H1 (cell line): ENCODE measurements around the gene ABITRAM. TPM values are rescaled to one million over a fixed set of nuclear protein-coding genes. Genes with fewer than 3 reads are reported as not detected.

Experiments used
- CTCF ChIA-PET: fragments of 300-600 bp; sonication (Branson Sonifier 250); formaldehyde crosslinking; loops from one replicate; lab custom pipeline; 2021; ENCODE audit not compliant: partially characterized antibody; lab: Charles Lee
- POLR2A ChIA-PET: fragments of 300-600 bp; sonication (Branson Sonifier 250); formaldehyde crosslinking; loops from one replicate; lab custom pipeline; 2021; ENCODE audit warnings: inconsistent platforms; ENCODE audit not compliant: partially characterized antibody; lab: Charles Lee
- DNase-seq, 2 experiments: peaks; one replicate each; pipeline versions ENCODE4 v3.0.0 to v3.0.0-alpha.2; 2010 to 2022; ENCODE audit warnings: low spot score in 2 of 2, low read depth in 1 of 2, mixed read lengths in 1 of 2
- FAIRE-seq: peaks from 2 replicates; lab custom pipeline; 2011; peaks lifted over from hg19 to GRCh38; lab: Jason Lieb, UNC
- H2AFZ ChIP-seq: 2 replicates; pipeline ENCODE4 v1.8.1; 2012; ENCODE audit warnings: low read length, inconsistent platforms
- H2AK5ac ChIP-seq: 2 replicates; pipeline ENCODE4 v1.6.1; 2013; ENCODE audit warnings: low read depth, low read length
- H2BK120ac ChIP-seq: replicated peaks from 2 replicates; pipeline ENCODE3; 2013; ENCODE audit warnings: low read depth, low read length, inconsistent platforms
- H2BK12ac ChIP-seq: 2 replicates; pipeline ENCODE4 v1.6.1; 2013; ENCODE audit warnings: low read depth, low read length
- H2BK15ac ChIP-seq: 2 replicates; pipeline ENCODE4 v1.6.1; 2013; ENCODE audit warnings: low read length
- H2BK20ac ChIP-seq: 2 replicates; pipeline ENCODE4 v1.6.1; 2013; ENCODE audit warnings: low read length
- H2BK5ac ChIP-seq: 2 replicates; pipeline ENCODE4 v1.6.1; 2013; ENCODE audit warnings: low read depth, low read length
- H3K14ac ChIP-seq: 2 replicates; pipeline ENCODE4 v1.6.1; 2013; ENCODE audit warnings: inconsistent platforms; ENCODE audit not compliant: insufficient read length
- H3K18ac ChIP-seq: 2 replicates; pipeline ENCODE4 v1.6.1; 2013; ENCODE audit warnings: low read length; ENCODE audit errors: extremely low read depth
- H3K23ac ChIP-seq: 2 replicates; pipeline ENCODE4 v1.6.1; 2013; ENCODE audit warnings: inconsistent platforms; ENCODE audit not compliant: insufficient read length
- H3K23me2 ChIP-seq: 2 replicates; pipeline ENCODE4 v1.6.1; 2013; ENCODE audit warnings: low read depth, low read length
- H3K27ac ChIP-seq: 2 replicates; pipeline ENCODE4 v1.6.1; 2011; ENCODE audit warnings: low read depth, low read length, inconsistent platforms
- H3K27me3 ChIP-seq, 4 experiments: replicated peaks in 1 of 4; 1 replicate in 1 of 4; 2 replicates in 3 of 4; pipeline versions ENCODE4 v1.6.1 to v1.8.1; 2011 to 2013; ENCODE audit warnings: low read length in 3 of 4, mild to moderate bottlenecking in 3 of 4, inconsistent platforms in 2 of 4, mixed read lengths in 2 of 4, moderate library complexity in 1 of 4; ENCODE audit not compliant: control insufficient read depth in 3 of 4, insufficient read depth in 3 of 4; ENCODE audit errors: extremely low read depth in 1 of 4
- H3K36me3 ChIP-seq, 4 experiments: 2 replicates each; pipeline versions ENCODE4 v1.6.1 to v1.8.1; 2011 to 2013; ENCODE audit warnings: mild to moderate bottlenecking in 4 of 4, low read length in 3 of 4, moderate library complexity in 2 of 4, control low read depth in 1 of 4, inconsistent platforms in 1 of 4; ENCODE audit not compliant: insufficient read depth in 4 of 4, control insufficient read depth in 2 of 4
- H3K4ac ChIP-seq: replicated peaks from 2 replicates; pipeline ENCODE3; 2013; ENCODE audit warnings: low read length, low read depth, mixed read lengths, inconsistent platforms; ENCODE audit not compliant: insufficient read length
- H3K4me1 ChIP-seq, 4 experiments: replicated peaks in 1 of 4; 1 replicate in 1 of 4; 2 replicates in 3 of 4; pipeline versions ENCODE4 v1.6.1 to v1.8.1; 2011 to 2013; ENCODE audit warnings: low read length in 3 of 4, inconsistent platforms in 2 of 4, mixed read lengths in 1 of 4; ENCODE audit not compliant: insufficient read depth in 4 of 4, control insufficient read depth in 3 of 4
- H3K4me2 ChIP-seq, 2 experiments: 2 replicates each; pipeline versions ENCODE4 v1.6.1 to v1.8.1; 2011 to 2013; ENCODE audit warnings: low read depth in 2 of 2, low read length in 2 of 2, control low read depth in 1 of 2, inconsistent platforms in 1 of 2, mild to moderate bottlenecking in 1 of 2; ENCODE audit not compliant: insufficient read depth in 1 of 2
- H3K4me3 ChIP-seq, 4 experiments: fragments of 200-600, 300-600 bp in 1 of 4; sonication (generic), shearing (Covaris generic), sonication (Bioruptor Twin) in 1 of 4; 2 replicates each; pipeline versions ENCODE4 v1.5.1 to v1.8.1; 2011 to 2016; ENCODE audit warnings: low read length in 4 of 4, low read depth in 3 of 4, control low read depth in 2 of 4, inconsistent platforms in 2 of 4, mild to moderate bottlenecking in 2 of 4, mixed read lengths in 1 of 4, moderate library complexity in 1 of 4; ENCODE audit not compliant: insufficient read depth in 2 of 4; ENCODE audit errors: extremely low read depth in 1 of 4
- H3K56ac ChIP-seq: replicated peaks from 2 replicates; pipeline ENCODE3; 2013; ENCODE audit warnings: low read depth, mild to moderate bottlenecking, mixed read lengths, low read length, inconsistent platforms; ENCODE audit not compliant: insufficient read length
- H3K79me1 ChIP-seq: 2 replicates; pipeline ENCODE4 v1.6.1; 2013; ENCODE audit warnings: low read depth, low read length, control low read depth
- H3K79me2 ChIP-seq, 2 experiments: 2 replicates each; pipeline versions ENCODE4 v1.6.1 to v1.8.1; 2012 to 2013; ENCODE audit warnings: low read length in 2 of 2, mild to moderate bottlenecking in 2 of 2, inconsistent platforms in 1 of 2; ENCODE audit not compliant: insufficient read depth in 2 of 2, control insufficient read depth in 1 of 2
- H3K9ac ChIP-seq, 4 experiments: replicated peaks in 1 of 4; 1 replicate in 1 of 4; 2 replicates in 3 of 4; pipeline versions ENCODE4 v1.6.1 to v1.8.1; 2011 to 2013; ENCODE audit warnings: low read depth in 3 of 4, low read length in 3 of 4, control low read depth in 2 of 4, mild to moderate bottlenecking in 2 of 4, moderate library complexity in 2 of 4, inconsistent platforms in 1 of 4; ENCODE audit errors: extremely low read depth in 1 of 4
- H3K9me3 ChIP-seq, 2 experiments: 2 replicates each; pipeline versions ENCODE4 v1.6.1 to v1.8.1; 2012 to 2013; ENCODE audit warnings: mild to moderate bottlenecking in 2 of 2, moderate library complexity in 2 of 2, control low read depth in 1 of 2, inconsistent platforms in 1 of 2, low read depth in 1 of 2, low read length in 1 of 2, mixed read lengths in 1 of 2; ENCODE audit not compliant: insufficient read depth in 2 of 2
- H4K20me1 ChIP-seq, 2 experiments: replicated peaks in 1 of 2; 2 replicates each; pipeline versions ENCODE3 to v1.8.1; 2011 to 2013; ENCODE audit warnings: inconsistent platforms in 2 of 2, low read length in 2 of 2, mild to moderate bottlenecking in 1 of 2; ENCODE audit not compliant: insufficient read depth in 2 of 2, control insufficient read depth in 1 of 2
- H4K5ac ChIP-seq: 2 replicates; pipeline ENCODE4 v1.6.1; 2013; ENCODE audit warnings: low read length, low read depth, mixed read lengths, inconsistent platforms; ENCODE audit not compliant: insufficient read length
- H4K8ac ChIP-seq: 2 replicates; pipeline ENCODE4 v1.8.0; 2013; ENCODE audit warnings: mild to moderate bottlenecking, moderate library complexity, low read length, inconsistent platforms; ENCODE audit not compliant: insufficient read depth; ENCODE audit errors: extremely low read depth
- H4K91ac ChIP-seq: replicated peaks from 2 replicates; pipeline ENCODE3; 2013; ENCODE audit warnings: low read length, mixed read lengths, inconsistent platforms; ENCODE audit not compliant: insufficient read length
- ATF3 ChIP-seq: IDR thresholded peaks from 2 replicates; pipeline ENCODE4 v1.6.1; 2011; ENCODE audit warnings: low read depth, mild to moderate bottlenecking, low read length; ENCODE audit not compliant: insufficient read depth
- BCL11A ChIP-seq, 2 experiments: IDR thresholded peaks; one replicate each; pipeline ENCODE4 v1.6.1; 2011; ENCODE audit warnings: low read depth in 2 of 2, low read length in 2 of 2, mild to moderate bottlenecking in 2 of 2
- CREB1 ChIP-seq: IDR thresholded peaks from 2 replicates; pipeline ENCODE4 v1.6.1; 2012; ENCODE audit warnings: inconsistent platforms
- EGR1 ChIP-seq: IDR thresholded peaks from 2 replicates; pipeline ENCODE4 v1.6.1; 2011; ENCODE audit warnings: low read depth, low read length, borderline replicate concordance
- GTF2F1 ChIP-seq: IDR thresholded peaks from 2 replicates; pipeline ENCODE4 v1.6.1; 2012; ENCODE audit warnings: low read depth, low read length, improper control_type of control experiment, borderline replicate concordance
- MAFK ChIP-seq: IDR thresholded peaks from 2 replicates; pipeline ENCODE4 v1.6.1; 2012; ENCODE audit warnings: low read depth, mild to moderate bottlenecking, improper control_type of control experiment, low read length
- PHF8 ChIP-seq: fragments of 200-600 bp; sonication (generic); conservative IDR thresholded peaks from 2 replicates; pipeline ENCODE4 v1.7.1; 2012; ENCODE audit warnings: low read depth, mild to moderate bottlenecking, inconsistent platforms, low read length, moderate library complexity
- POLR2A ChIP-seq, 2 experiments: IDR thresholded peaks; 1 replicate in 1 of 2; 2 replicates in 1 of 2; pipeline ENCODE4 v1.6.1; 2011; ENCODE audit warnings: low read depth in 2 of 2, low read length in 2 of 2, mild to moderate bottlenecking in 2 of 2; ENCODE audit errors: control extremely low read depth in 1 of 2
- RNF2 ChIP-seq: fragments of 200-900, 300-1000 bp; sonication (generic); IDR thresholded peaks from 2 replicates; pipeline ENCODE4 v1.7.1; 2016; ENCODE audit warnings: borderline replicate concordance, low read depth, mild to moderate bottlenecking, antibody characterized with exemption, low read length; ENCODE audit not compliant: poor library complexity, severe bottlenecking; ENCODE audit errors: missing control alignments
- TBP ChIP-seq: IDR thresholded peaks from 2 replicates; pipeline ENCODE4 v1.6.1; 2011; ENCODE audit warnings: low read depth, low read length, improper control_type of control experiment
- TEAD4 ChIP-seq: IDR thresholded peaks from 2 replicates; pipeline ENCODE4 v1.6.1; 2012; ENCODE audit warnings: low read depth, low read length, inconsistent platforms, mixed read lengths
- ZNF274 ChIP-seq: IDR thresholded peaks from 2 replicates; pipeline ENCODE4 v1.7.0; 2012; ENCODE audit warnings: low read length, borderline replicate concordance; ENCODE audit errors: extremely low read depth
- WGBS, 2 experiments: shearing (Covaris generic) in 1 of 2; methylation state at CpG; one replicate each; pipeline versions ENCODE4 v1.1.6 to v1.1.7; 2013 to 2015; ENCODE audit warnings: low lambda C conversion rate in 2 of 2, mixed read lengths in 2 of 2, inconsistent platforms in 1 of 2, low coverage in 1 of 2, missing lambda C conversion rate in 1 of 2; ENCODE audit not compliant: insufficient replicate concordance in 2 of 2, insufficient coverage in 1 of 2, insufficient read length in 1 of 2; ENCODE audit errors: extremely low coverage in 1 of 2, missing lambda C conversion rate in 1 of 2; 5-methylcytosine and 5-hydroxymethylcytosine counted together
- polyA plus RNA-seq, 7 experiments: library from polyadenylated mRNA; depleted of rRNA in 3 of 7; stranded (reverse) in 5 of 7; unstranded in 2 of 7; fragments of >200 nt in 5 of 7; fragments of 200-250 nt in 2 of 7; gene quantifications; 1 replicate in 5 of 7; 2 replicates in 1 of 7; 4 replicates in 1 of 7; pipeline versions ENCODE4 v1.2.1 to v1.2.3, GENCODE V29; 2011 to 2013; ENCODE audit warnings: missing spikeins in 2 of 7, mixed read lengths in 2 of 7
- total RNA-seq: library from RNA; stranded (reverse); fragmentation: NEBNext Ultra II Directional; extraction: Animal tissue kit (Norgen Biotek cat#: 25700); gene quantifications from 2 replicates; pipeline ENCODE4 v1.2.1, GENCODE V29; 2021

ABITRAM gene
- total and polyA plus RNA-seq, 2 of the 8 experiments (the other 6 are each of a cell fraction or from before 2014, with no cell fraction given) = 8.4 to 9.0 TPM

GRCh38 chr9:108961151-108961550 is 27.0 kb downstream of the ABITRAM start:
- Histone ChIP-seq H2BK15ac (no peak overlapping the region), H3K4me3 (no peak overlapping the region), H3K36me3 (peaks cover 0 to 4% (median 2%) of the 10 kb centered on the region in 4 experiments; a peak in 4 of 8 replicates), H3K4ac (no peak overlapping the region), H3K79me2 (no peaks in the 10 kb centered on the region), H3K9ac (no peak overlapping the region), H3K79me1 (no peaks in the 10 kb centered on the region), H3K18ac (no peak overlapping the region), H4K91ac (no peak overlapping the region), H4K5ac (no peak overlapping the region), H3K4me1 (no peaks in the 10 kb centered on the region)
- WGBS, 2 experiments = 79% methylated on average over 2 of the region's 2 CpGs; no CpG with 5 or more reads in 1 of the 2 experiments
- DNase-seq = no peak
- ChIA-PET POLR2A (no interaction called here), CTCF (interaction anchor here (8.0 kb wide), 1 partner anchor 9 kb away, joined by 40 read pairs; no protein-coding TSS in a partner anchor)
- TF ChIP-seq ZNF274 = no peak
- no peak for TF ChIP-seq BCL11A (IDR thresholded peaks at IDR 0.05; ENCODE audit: low read depth in 2 of 2, low read length in 2 of 2)
- no peak for TF ChIP-seq EGR1
- TF ChIP-seq GTF2F1 = no peak
- TF ChIP-seq ATF3 = no peak
- TF ChIP-seq TEAD4 = no peak
- TF ChIP-seq CREB1 = no peak
- no peak for TF ChIP-seq MAFK
- TF ChIP-seq POLR2A (IDR thresholded peaks at IDR 0.05; ENCODE audit: control extremely low read depth in 1 of 2, low read depth in 2 of 2, low read length in 2 of 2) = no peak
- TF ChIP-seq TBP = no peak
- no peak for TF ChIP-seq PHF8
- no peak for TF ChIP-seq RNF2
- TF ChIP-seq, all 59 proteins: peak for 0
- Histone ChIP-seq H2BK120ac (no peak overlapping the region), H3K9me3 (no peaks in the 10 kb centered on the region), H2AK5ac (no peak overlapping the region), H2AFZ (no peak overlapping the region), H2BK20ac (no peak overlapping the region), H4K20me1 (no peaks in the 10 kb centered on the region), H3K4me2 (no peak overlapping the region), H3K23me2 (no peaks in the 10 kb centered on the region), H3K56ac (no peak overlapping the region), H3K27me3 (no peaks in the 10 kb centered on the region), H3K14ac (no peak overlapping the region), H3K27ac (no peak overlapping the region), H4K8ac (no peak overlapping the region), H2BK5ac (no peak overlapping the region), H3K23ac (no peak overlapping the region), H2BK12ac (no peak overlapping the region)
- no peak for FAIRE-seq
